OCI-LY7 (cell line): ENCODE data around the gene RNF138. TPM values are rescaled to one million over a fixed set of nuclear protein-coding genes. Genes with fewer than 3 reads are reported as not detected.
"Not testable (repeated sequence)": the region's sequence is repeated elsewhere in the genome, so short reads cannot be mapped to it uniquely, and the experiment has no call there.

Experiments used
- BruUV-seq: library from RNA; stranded (reverse); fragments of 400-500 nt; replicated peaks from 2 replicates; lab custom pipeline; 2021; lab: Mats Ljungman, UMichigan
- CTCF ChIA-PET: fragments of 300-600 bp; sonication (Branson Sonifier 250); formaldehyde crosslinking; loops from one replicate; lab custom pipeline; 2022; ENCODE audit warnings: antibody characterized with exemption; ENCODE audit not compliant: unreplicated experiment; lab: Charles Lee
- POLR2A ChIA-PET: fragments of 300-600 bp; sonication (Branson Sonifier 250); formaldehyde crosslinking; loops from one replicate; lab custom pipeline; 2022; ENCODE audit warnings: antibody characterized with exemption; lab: Charles Lee
- DNase-seq: peaks from one replicate; pipeline ENCODE4 v3.0.0-alpha.2; 2015; ENCODE audit warnings: low spot score
- H2AFZ ChIP-seq: fragments of 200-600 bp; sonication (generic), shearing (Covaris generic); 2 replicates; pipeline ENCODE4 v1.6.1; 2014; ENCODE audit warnings: mild to moderate bottlenecking, antibody characterized with exemption, low read length, moderate library complexity
- H3K27ac ChIP-seq: fragments of 200-600 bp; sonication (generic); 2 replicates; pipeline ENCODE4 v1.5.1; 2014; ENCODE audit warnings: mixed run types, low read depth, mild to moderate bottlenecking, moderate library complexity, low read length, inconsistent platforms; ENCODE audit not compliant: poor library complexity, severe bottlenecking
- H3K36me3 ChIP-seq: fragments of 200-600 bp; sonication (generic); 2 replicates; pipeline ENCODE4 v1.6.1; 2014; ENCODE audit warnings: mild to moderate bottlenecking, antibody characterized with exemption, low read length, moderate library complexity, mixed read lengths; ENCODE audit not compliant: insufficient read depth
- H3K4me1 ChIP-seq: fragments of 200-600 bp; sonication (generic); 2 replicates; pipeline ENCODE4 v1.5.1; 2014; ENCODE audit warnings: mild to moderate bottlenecking, low read length; ENCODE audit not compliant: insufficient read depth, poor library complexity, severe bottlenecking
- H3K4me2 ChIP-seq: fragments of 200-600 bp; sonication (generic); 2 replicates; pipeline ENCODE4 v1.6.1; 2014; ENCODE audit warnings: mild to moderate bottlenecking, low read length
- H3K4me3 ChIP-seq: fragments of 200-600 bp; sonication (generic); 2 replicates; pipeline ENCODE4 v1.5.1; 2014; ENCODE audit warnings: mild to moderate bottlenecking, low read depth, low read length; ENCODE audit not compliant: poor library complexity, severe bottlenecking
- H3K79me2 ChIP-seq: fragments of 200-600 bp; sonication (generic); 2 replicates; pipeline ENCODE4 v1.6.1; 2016; ENCODE audit warnings: low read depth, mild to moderate bottlenecking, low read length, moderate library complexity, mixed read lengths; ENCODE audit not compliant: insufficient read depth
- H3K9me2 ChIP-seq: fragments of 200-600 bp; sonication (generic); 2 replicates; pipeline ENCODE4 v1.6.1; 2016; ENCODE audit warnings: mild to moderate bottlenecking, low read length, mixed read lengths; ENCODE audit not compliant: insufficient read depth
- H3K9me3 ChIP-seq: fragments of 200-600 bp; sonication (generic); 2 replicates; pipeline ENCODE4 v1.6.1; 2014; ENCODE audit warnings: mild to moderate bottlenecking, mixed run types, low read length, mixed read lengths
- H4K20me1 ChIP-seq: fragments of 200-600 bp; sonication (generic); 2 replicates; pipeline ENCODE4 v1.6.1; 2014; ENCODE audit warnings: mild to moderate bottlenecking, antibody characterized with exemption, low read length, moderate library complexity, mixed read lengths; ENCODE audit not compliant: insufficient read depth
- CTCF ChIP-seq: fragments of 200-600 bp; sonication (generic); conservative IDR thresholded peaks from 2 replicates; pipeline ENCODE4 v1.5.1; 2014; ENCODE audit warnings: mild to moderate bottlenecking, antibody characterized with exemption, low read length, moderate library complexity, mixed read lengths
- EZH2phosphoT487 ChIP-seq: fragments of 200-600 bp; sonication (generic); IDR thresholded peaks from 2 replicates; pipeline ENCODE4 v1.6.1; 2018; ENCODE audit warnings: low read depth, borderline replicate concordance, mild to moderate bottlenecking, mixed run types, antibody characterized with exemption, low read length, moderate library complexity, mixed read lengths
- intact Hi-C: fragments of 100-400 bp; cut with micrococcal nuclease; formaldehyde crosslinking; loops from one replicate; pipeline ENCODE4 v1.10.0; 2022; ENCODE audit not compliant: unreplicated experiment
- total RNA-seq, 2 experiments: library from RNA; depleted of rRNA in 1 of 2; stranded (reverse); fragments of >200 nt in 1 of 2; shearing (Covaris generic) in 1 of 2; gene quantifications; 2 replicates each; pipeline ENCODE4 v1.2.3, GENCODE V29; 2014 to 2022

The RNF138 gene
- total RNA-seq, 2 experiments from 2014 or later, result 25.8 to 32.7 TPM

GRCh38 chr18:32174719-32175118 is 83.0 kb downstream of the RNF138 start:
- H3K4me3 ChIP-seq, result no peak overlapping the region
- no peak for DNase-seq
- H2AFZ ChIP-seq, result no peak overlapping the region
- H3K9me2 ChIP-seq, result no peaks in the 10 kb centered on the region
- intact Hi-C loops, result no loop called here
- H3K9me3 ChIP-seq, result no peaks in the 10 kb centered on the region
- no peaks in the 10 kb centered on the region for H3K36me3 ChIP-seq
- ChIA-PET POLR2A (no interaction called here), CTCF (no interaction called here)
- H4K20me1 ChIP-seq, result no peaks in the 10 kb centered on the region
- no peaks in the 10 kb centered on the region for H3K4me1 ChIP-seq
- H3K27ac ChIP-seq, result no peak overlapping the region
- no TSS peak for BruUV-seq
- no peaks in the 10 kb centered on the region for H3K79me2 ChIP-seq
- TF ChIP-seq CTCF (no peak), EZH2phosphoT487 (no peak)
- no peak overlapping the region for H3K4me2 ChIP-seq

- TF ChIP-seq EZH2phosphoT487 (no peak), CTCF (no peak)
- H3K9me3 ChIP-seq, result no peaks in the 10 kb centered on the region
- no peaks in the 10 kb centered on the region for H3K4me1 ChIP-seq
- no peaks in the 10 kb centered on the region for H3K36me3 ChIP-seq
- no peak overlapping the region for H3K27ac ChIP-seq
- no peaks in the 10 kb centered on the region for H4K20me1 ChIP-seq
- H3K4me3 ChIP-seq, result no peak overlapping the region
- ChIA-PET POLR2A (no interaction called here), CTCF (no interaction called here)
- H3K9me2 ChIP-seq, result no peaks in the 10 kb centered on the region
- no peak overlapping the region for H3K4me2 ChIP-seq
- H2AFZ ChIP-seq, result no peak overlapping the region
- BruUV-seq, result no TSS peak
- DNase-seq, result no peak
- intact Hi-C loops, result no loop called here
- no peaks in the 10 kb centered on the region for H3K79me2 ChIP-seq
Measured at GRCh38 chr18:32175265-32175664, 83.6 kb downstream of the RNF138 start.

GRCh38 chr18:32176745-32177144 is 85.1 kb downstream of the RNF138 start:
- H2AFZ ChIP-seq, H3K36me3 ChIP-seq, CTCF ChIA-PET, H3K4me3 ChIP-seq, H3K79me2 ChIP-seq, H3K4me2 ChIP-seq, H3K4me1 ChIP-seq, H3K9me3 ChIP-seq, DNase-seq, intact Hi-C loops, H3K9me2 ChIP-seq, H4K20me1 ChIP-seq, H3K27ac ChIP-seq, BruUV-seq: not testable (repeated sequence)
- POLR2A ChIA-PET, result interaction anchor here (0.7 to 0.8 kb wide), 3 partner anchors 11 to 429 kb away, joined by 3 to 7 read pairs (median 5); no protein-coding TSS in a partner anchor
